ENCODE data around the gene PWP1.

Gene PWP1

GRCh38 chr12:107736914-107737313 is 51.3 kb downstream of the PWP1 start:
- DNase-seq: no peak

- DNase-seq: no peak
These were observed 62.9 kb downstream of the PWP1 start for GRCh38 chr12:107748472-107748871.

- no peak for DNase-seq
These were observed 63.5 kb downstream of the PWP1 start for GRCh38 chr12:107749083-107749482.

- no peak for DNase-seq
These were observed 73.8 kb downstream of the PWP1 start for GRCh38 chr12:107759410-107759809.

- DNase-seq: peak in 1 of 2 experiments; percentile 22
These were observed 74.7 kb downstream of the PWP1 start for GRCh38 chr12:107760207-107760808.

- DNase-seq: peak; percentile 76 to 80
These were observed 75.4 kb downstream of the PWP1 start, which contains the start of gene PRDM4 for GRCh38 chr12:107760809-107761501. PRDM4 (minus strand) TSS chr12:107761137; CDS start chr12:107760515, 622 bp downstream.

- DNase-seq: no peak
These were observed 75.9 kb downstream of the PWP1 start for GRCh38 chr12:107761502-107761904.

Measured in activated CD4-positive, alpha-beta T cell treated with anti-CD3 and anti-CD28 coated beads, Interleukin-2, amount 50 U/mL, for 4 hours (primary cell).